ENCODE data around the gene FNIP2.

The FNIP2 gene

GRCh38 chr4:158810487-158811215 is 41.8 kb downstream of the FNIP2 start:
- TF ChIP-seq CTCF (IDR thresholded peaks at IDR 0.05; ENCODE audit: insufficient read depth, missing control alignments), result no peak
- FAIRE-seq (no peak), DNase-seq (ENCODE audit: insufficient read length, low spot score) (no peak)

GRCh38 chr4:158811216-158811540 is 42.4 kb downstream of the FNIP2 start:
- no peak for TF ChIP-seq CTCF (IDR thresholded peaks at IDR 0.05; ENCODE audit: insufficient read depth, missing control alignments)
- FAIRE-seq, result no peak
- no peak for DNase-seq (ENCODE audit: insufficient read length, low spot score)

DNA sequence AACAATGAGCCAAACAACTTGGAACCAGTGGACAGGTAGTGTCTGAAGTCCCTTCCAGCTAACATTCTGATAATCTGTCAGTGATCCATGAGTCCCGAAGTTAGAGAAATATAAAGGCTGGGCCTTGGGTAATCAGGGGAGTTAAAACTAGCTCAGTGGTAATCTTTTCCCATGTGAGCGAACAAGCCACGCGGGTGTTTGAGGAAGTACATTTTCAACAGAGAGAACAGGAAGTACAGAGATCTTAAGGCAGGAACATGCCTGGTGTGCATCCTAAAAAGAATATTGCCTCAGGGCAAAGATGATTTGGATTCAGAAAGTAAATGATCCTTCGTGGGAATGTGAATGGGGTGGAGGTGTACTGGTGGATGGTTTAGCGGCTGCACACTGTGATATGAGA is 42.9 kb downstream of the FNIP2 start:
- FAIRE-seq (no peak), DNase-seq (ENCODE audit: insufficient read length, low spot score) (no peak)
- no peak for TF ChIP-seq CTCF (IDR thresholded peaks at IDR 0.05; ENCODE audit: insufficient read depth, missing control alignments)

DNA sequence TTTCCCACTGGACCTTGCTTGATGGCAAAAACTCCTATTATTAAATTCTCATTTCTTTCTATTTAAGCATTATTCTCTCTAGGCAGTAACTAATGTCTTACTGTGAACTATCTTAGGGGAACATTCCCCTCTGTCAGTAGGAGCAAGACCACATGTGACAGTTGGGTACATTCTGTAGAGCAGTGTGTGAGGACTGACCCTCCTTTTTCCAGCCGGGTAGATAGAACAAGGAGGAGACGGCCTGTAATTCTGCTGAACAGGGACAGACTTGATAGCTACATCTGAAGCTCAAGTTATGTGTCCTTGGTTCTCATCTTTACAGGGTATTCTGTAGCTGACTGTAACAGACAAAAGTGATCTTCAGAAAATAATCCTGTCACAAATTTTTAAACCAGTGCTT is 43.3 kb downstream of the FNIP2 start:
- TF ChIP-seq CTCF (IDR thresholded peaks at IDR 0.05; ENCODE audit: insufficient read depth, missing control alignments), result no peak
- DNase-seq (ENCODE audit: insufficient read length, low spot score), result no peak
- no peak for FAIRE-seq

GRCh38 chr4:158812543-158812942 is 43.7 kb downstream of the FNIP2 start:
- DNase-seq (ENCODE audit: insufficient read length, low spot score) (no peak), FAIRE-seq (no peak)

GRCh38 chr4:158813113-158813512 is 44.3 kb downstream of the FNIP2 start:
- TF ChIP-seq CTCF (IDR thresholded peaks at IDR 0.05; ENCODE audit: insufficient read depth, missing control alignments), result no peak
- DNase-seq (ENCODE audit: insufficient read length, low spot score) (no peak), FAIRE-seq (no peak)

More at GRCh38 chr4:158812543-158812942, 43.7 kb downstream of the FNIP2 start:
- no peak for TF ChIP-seq CTCF (IDR thresholded peaks at IDR 0.05; ENCODE audit: insufficient read depth, missing control alignments)

DNA sequence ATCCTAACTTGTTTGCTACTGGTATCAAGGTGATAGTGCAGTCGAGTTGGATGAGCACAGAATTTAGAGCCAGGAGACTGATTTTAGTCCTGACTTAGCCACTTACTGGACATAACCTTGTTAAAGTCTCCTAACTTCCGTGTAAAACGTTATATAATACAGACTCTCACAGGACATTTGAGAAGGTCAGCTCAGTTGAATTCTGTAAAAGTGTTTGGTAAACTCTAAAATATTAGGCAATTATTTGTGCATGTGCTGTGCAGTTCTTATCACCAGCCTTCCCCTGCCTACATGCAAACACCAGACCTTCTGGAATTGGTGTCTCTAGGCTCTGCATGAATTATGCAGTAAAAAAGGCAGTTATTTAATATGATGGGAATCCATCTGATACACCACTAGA is 45.4 kb downstream of the FNIP2 start:
- DNase-seq (ENCODE audit: insufficient read length, low spot score), result no peak
- no peak for FAIRE-seq
- no peak for TF ChIP-seq CTCF (IDR thresholded peaks at IDR 0.05; ENCODE audit: insufficient read depth, missing control alignments)

Data from D721Med (cell line).